Pulmonary artery endothelial cell (primary cell): ENCODE data around the gene RGL4. TPM values are rescaled to one million over a fixed set of nuclear protein-coding genes. Genes with fewer than 3 reads are reported as not detected.

Experiments
- DNase-seq: peaks from one replicate; pipeline ENCODE4 v3.0.0-alpha.2; 2011; ENCODE audit warnings: low read depth, low spot score
- total RNA-seq: library from RNA; depleted of rRNA; stranded (reverse); fragments of >200 nt; gene quantifications from 2 replicates; pipeline ENCODE4 v1.2.3, GENCODE V29; 2014

Gene RGL4
- total RNA-seq, 1 donor from 2014 or later: not detected

GRCh38 chr22:23677701-23677995 is 13.2 kb upstream of the RGL4 start:
- no peak for DNase-seq

- DNase-seq: no peak
These were observed 12.7 kb upstream of the RGL4 start for GRCh38 chr22:23678133-23678532.

GRCh38 chr22:23681026-23681809 is 9.6 kb upstream of the RGL4 start:
- no peak for DNase-seq

- DNase-seq: no peak
These were observed 8.7 kb upstream of the RGL4 start for GRCh38 chr22:23682077-23682476.

- DNase-seq: no peak
These were observed 7.9 kb upstream of the RGL4 start for GRCh38 chr22:23682827-23683355.

GRCh38 chr22:23683545-23683944 is 7.3 kb upstream of the RGL4 start:
- no peak for DNase-seq

- DNase-seq: no peak
These were observed 6.8 kb upstream of the RGL4 start for GRCh38 chr22:23684026-23684425.

- DNase-seq: no peak
These were observed 6.2 kb upstream of the RGL4 start for GRCh38 chr22:23684561-23685031.

- no peak for DNase-seq
These were observed 5.5 kb upstream of the RGL4 start for GRCh38 chr22:23685205-23685784.

GRCh38 chr22:23686416-23687024 is 4.3 kb upstream of the RGL4 start:
- no peak for DNase-seq

GRCh38 chr22:23688121-23688520 is 2.7 kb upstream of the RGL4 start:
- DNase-seq: no peak

- DNase-seq: no peak
These were observed 2.2 kb upstream of the RGL4 start for GRCh38 chr22:23688571-23688970.

- no peak for DNase-seq
These were observed 1.4 kb upstream of the RGL4 start for GRCh38 chr22:23689414-23689813.

- DNase-seq: no peak
These were observed 1.1 kb downstream of the RGL4 start for GRCh38 chr22:23691748-23692423.

GRCh38 chr22:23692598-23693291 is 1.9 kb downstream of the RGL4 start:
- no peak for DNase-seq

- no peak for DNase-seq
These were observed 3.3 kb downstream of the RGL4 start for GRCh38 chr22:23693979-23694680.

GRCh38 chr22:23695141-23695540 is 4.3 kb downstream of the RGL4 start:
- DNase-seq: no peak

GRCh38 chr22:23695571-23696325 is 4.9 kb downstream of the RGL4 start:
- DNase-seq: no peak

GRCh38 chr22:23696326-23696851 is 5.6 kb downstream of the RGL4 start:
- no peak for DNase-seq
